DMS 273 (cell line): ENCODE measurements around the gene ERC2.

Experiments
- DNase-seq: peaks from one replicate; lab custom pipeline; 2025; ENCODE audit not compliant: unreplicated experiment; lab: John Stamatoyannopoulos, UW

The ERC2 gene

GRCh38 chr3:55634345-55634744 is 833.9 kb downstream of the ERC2 start:
- DNase-seq: no peak

DNA sequence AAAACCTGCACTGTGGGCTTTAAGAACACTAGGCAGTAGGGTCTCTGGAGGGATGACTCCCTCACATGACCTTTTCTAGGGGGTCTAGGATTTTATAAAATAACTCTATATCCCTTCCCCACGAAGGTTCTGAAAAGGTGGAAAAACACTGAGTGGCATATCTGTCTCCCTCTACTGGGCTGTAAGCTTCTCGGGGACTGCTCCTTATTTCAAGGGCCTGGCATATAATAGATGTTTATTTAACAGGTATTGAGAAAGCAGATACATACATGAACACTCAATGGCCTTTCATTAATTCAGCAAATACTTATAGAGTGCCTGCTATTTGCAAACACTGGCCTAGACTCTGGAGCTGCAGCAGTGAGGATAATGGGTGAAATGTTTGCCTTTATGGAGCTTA is 834.9 kb downstream of the ERC2 start:
- no peak for DNase-seq

DNA sequence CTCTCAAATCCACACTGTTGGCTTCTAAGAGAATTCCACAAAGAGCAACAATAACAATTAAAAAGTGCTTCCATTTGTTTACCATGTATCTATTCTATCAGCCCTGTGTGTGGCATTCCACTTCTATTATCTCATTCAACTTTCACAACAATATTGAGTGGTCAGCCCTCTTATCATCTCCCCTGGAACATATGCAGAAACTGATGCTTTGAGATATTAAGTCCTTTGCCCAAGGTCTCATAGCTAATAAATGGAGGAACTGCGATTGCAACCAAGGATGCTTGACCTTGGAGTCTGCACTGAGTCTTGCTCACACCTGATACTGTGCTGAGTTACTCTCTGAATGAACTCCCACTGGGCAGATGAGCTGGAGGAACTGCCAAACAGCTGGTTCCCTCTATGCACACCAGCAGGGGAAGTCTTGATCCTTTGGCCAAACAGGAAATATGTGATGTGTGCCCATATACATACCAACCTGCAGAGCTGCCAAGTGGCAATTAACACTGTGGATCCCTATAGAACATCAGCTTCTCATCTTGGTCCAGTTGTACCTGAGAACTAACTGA is 836.4 kb downstream of the ERC2 start:
- peak; percentile 9 for DNase-seq

DNA sequence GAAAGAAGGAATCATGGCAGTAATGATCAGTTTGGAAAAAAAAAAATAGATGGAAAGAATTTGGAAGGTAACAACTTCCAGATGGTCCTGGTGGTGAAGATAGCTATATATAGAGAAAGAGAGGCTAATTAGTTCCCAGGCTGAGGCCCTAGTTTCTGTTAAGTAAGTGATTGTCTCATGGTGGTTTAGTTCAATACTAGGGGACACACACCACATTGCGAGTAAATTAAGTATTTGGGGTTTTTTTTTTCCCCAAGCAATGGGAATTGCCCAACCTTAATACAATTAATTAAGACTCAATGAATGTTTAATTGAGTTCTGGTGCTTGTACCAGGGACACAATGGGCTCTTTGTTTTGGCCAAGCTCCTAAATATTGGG is 837.4 kb downstream of the ERC2 start:
- DNase-seq: no peak

- peak; percentile 13 for DNase-seq
These were observed 837.9 kb downstream of the ERC2 start for GRCh38 chr3:55630280-55630920.

GRCh38 chr3:55629432-55629831 is 838.8 kb downstream of the ERC2 start:
- DNase-seq: peak; percentile 17

GRCh38 chr3:55626279-55626665 is 842.0 kb downstream of the ERC2 start:
- DNase-seq: no peak

- no peak for DNase-seq
These were observed 844.0 kb downstream of the ERC2 start for GRCh38 chr3:55624238-55624637.

GRCh38 chr3:55623786-55624185 is 844.5 kb downstream of the ERC2 start:
- DNase-seq: no peak

- DNase-seq: no peak
These were observed 845.5 kb downstream of the ERC2 start for GRCh38 chr3:55622733-55623132.

- no peak for DNase-seq
These were observed 846.2 kb downstream of the ERC2 start for GRCh38 chr3:55622116-55622515.

- DNase-seq: no peak
These were observed 846.6 kb downstream of the ERC2 start for GRCh38 chr3:55621648-55622047.

DNA sequence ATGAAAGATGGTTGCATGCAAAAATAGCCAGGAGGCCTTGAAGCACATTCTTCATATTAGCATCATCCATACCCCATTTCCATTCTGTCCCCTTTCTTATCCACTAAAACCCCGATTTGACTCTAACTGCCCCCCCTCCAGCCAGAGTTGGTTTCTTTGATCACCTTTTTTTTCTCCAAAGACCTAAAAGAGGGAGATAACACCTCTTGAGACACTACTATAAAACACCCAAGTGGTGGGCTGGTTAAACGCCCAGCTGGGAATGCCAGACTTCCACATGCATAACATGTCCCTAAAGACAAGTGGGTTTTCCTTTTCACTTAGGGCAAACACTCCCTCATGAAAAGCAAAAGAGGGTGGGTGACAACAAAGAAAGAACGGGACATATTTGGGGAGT is 847.2 kb downstream of the ERC2 start:
- no peak for DNase-seq

- no peak for DNase-seq
These were observed 847.8 kb downstream of the ERC2 start for GRCh38 chr3:55620351-55621025.

DNA sequence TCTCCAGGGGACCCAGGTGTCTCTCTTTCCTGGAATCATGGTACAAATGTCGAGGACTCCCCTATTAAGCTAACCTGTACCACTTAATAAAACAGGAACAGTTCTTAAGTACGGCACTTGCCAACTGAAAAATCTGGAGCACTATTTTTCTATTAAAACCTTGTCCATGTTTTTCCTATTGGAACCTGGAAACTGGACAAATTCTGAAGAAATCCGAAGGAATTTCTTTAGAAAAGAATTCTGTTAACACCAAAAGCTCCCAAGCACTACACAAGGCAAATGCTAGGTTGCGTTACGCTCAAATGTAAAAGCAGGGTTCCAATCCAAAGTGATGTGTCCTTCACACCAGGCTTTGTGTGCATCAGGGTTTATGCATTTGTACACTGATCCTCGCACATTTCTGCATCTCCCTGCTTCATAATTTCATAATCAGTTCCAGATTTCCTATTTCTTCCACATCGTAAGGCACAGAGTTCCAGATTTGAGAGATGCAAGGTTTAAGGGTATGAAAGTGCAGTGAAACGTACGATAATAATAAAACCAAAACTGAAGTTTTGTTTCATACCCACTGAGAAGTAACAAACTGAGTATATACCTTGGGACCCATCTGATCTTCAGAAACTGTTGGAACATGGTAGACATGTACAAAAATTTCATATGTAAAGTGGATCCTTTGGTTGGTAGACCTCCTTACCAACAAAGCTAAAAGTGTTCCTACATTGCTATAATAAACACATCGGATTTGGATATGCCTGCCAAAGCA is 849.0 kb downstream of the ERC2 start:
- DNase-seq: no peak

GRCh38 chr3:55617385-55617784 is 850.9 kb downstream of the ERC2 start:
- no peak for DNase-seq

DNA sequence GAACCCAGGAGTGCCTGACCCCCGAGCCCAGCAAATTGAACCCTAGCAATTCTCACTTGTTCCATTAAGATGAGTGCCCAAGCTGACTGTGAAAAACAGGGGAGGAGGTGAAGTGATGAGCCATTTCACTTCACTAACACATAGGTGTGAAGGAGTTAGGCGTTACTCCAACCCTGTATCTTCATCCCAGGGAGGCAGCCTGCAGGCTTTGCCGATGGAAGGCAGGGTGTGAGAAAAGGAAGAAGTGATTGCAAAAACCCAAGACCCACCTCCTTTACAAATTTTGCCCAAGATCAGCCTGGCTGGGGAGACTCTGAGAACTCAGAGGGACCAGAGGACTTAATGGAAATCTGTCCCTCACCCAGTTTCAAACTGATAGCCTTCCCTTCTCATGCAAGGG is 851.5 kb downstream of the ERC2 start:
- no peak for DNase-seq

GRCh38 chr3:55615694-55616295 is 852.5 kb downstream of the ERC2 start:
- DNase-seq: no peak

DNA sequence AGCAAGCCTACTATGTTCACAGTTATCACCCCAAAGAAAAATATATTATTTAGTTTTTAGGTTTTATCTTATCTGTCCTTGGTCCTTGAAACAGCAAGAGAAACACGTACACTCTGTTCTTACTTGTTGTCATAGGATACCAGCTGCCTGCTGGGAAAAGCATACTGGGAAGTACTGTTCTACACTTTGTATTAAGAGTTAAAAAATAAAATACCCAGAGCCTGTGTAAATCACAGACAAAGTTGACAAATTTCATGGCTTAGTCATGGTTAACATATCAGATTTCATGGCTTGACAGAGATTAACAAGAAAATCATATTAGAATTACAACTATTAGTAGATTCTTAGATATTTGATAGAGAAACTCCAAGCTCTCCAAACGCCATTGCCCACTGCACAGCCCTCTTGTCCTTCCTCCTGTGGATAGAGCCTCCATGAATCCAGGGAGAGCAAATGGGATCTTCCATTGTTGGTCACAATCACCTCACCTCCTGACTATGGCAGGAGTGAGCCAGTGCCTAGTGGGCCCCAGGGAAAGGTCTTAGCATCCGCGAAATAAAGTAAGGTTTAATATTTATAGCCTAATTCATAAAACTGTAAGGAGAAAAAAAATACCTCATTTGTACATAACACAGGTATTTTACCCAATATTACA is 853.1 kb downstream of the ERC2 start:
- DNase-seq: no peak

DNA sequence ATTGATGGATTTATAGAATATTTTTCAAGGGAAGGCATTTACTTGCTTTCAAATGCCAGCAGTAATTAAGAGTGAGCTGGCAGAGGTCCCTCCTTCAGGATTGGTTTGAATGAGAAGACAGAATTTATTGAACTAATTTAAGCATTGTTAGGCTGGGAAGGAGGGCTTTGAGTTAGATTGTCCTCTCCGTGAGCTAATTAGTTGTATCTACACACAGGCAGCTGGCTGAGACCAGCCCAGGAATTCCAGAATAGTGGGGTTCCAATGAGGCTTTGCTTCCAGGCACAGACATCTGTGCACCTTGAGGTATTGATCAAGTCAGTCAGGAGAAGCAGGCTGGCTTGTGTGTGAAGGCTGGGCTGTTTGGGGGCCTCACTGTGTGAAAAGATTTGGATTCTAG is 857.1 kb downstream of the ERC2 start:
- DNase-seq: no peak

DNA sequence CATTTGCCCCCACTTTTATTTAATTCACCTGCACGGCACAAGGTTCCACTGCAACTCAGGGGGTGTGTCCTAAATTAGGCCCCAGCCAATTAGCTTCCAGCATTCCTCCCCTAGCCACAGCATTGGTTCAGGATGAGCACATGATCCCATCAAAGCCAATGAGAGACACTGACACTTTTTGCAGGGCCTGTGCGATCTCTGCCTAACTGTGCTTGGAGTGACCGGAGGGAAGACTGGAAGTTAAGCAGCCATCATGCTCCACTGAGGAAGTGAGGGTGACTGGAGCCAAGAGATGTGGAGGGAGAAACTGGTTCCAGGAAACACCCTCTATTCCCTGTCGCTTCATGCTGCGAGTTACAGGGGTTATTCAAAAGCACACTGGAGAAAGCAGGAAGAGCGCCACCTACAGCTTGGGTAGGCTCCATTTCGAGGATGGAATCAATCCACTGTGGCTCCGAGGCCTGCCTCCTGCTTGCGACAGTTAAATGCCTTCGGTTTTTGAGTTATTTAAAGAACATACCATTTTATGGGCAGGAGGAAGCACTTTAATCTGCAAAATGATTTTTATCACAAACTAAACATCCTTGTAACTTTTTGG is 858.9 kb downstream of the ERC2 start:
- DNase-seq: peak; percentile 7
